Body of pancreas (tissue), 4 donors: ENCODE measurements around the gene CRHR2. TPM values are rescaled to one million over a fixed set of nuclear protein-coding genes. Genes with fewer than 3 reads are reported as not detected.
"Not testable (repeated sequence)": the region's sequence is repeated elsewhere in the genome, so short reads cannot be mapped to it uniquely, and the experiment has no call there.

Experiments used
- ATAC-seq: fragments of 150-250 bp; one replicate; pipeline ENCODE4 v1.9.1; 2016
- DNase-seq, 4 donors: peaks; one replicate each; pipeline ENCODE4 v3.0.0-alpha.2; 2019
- H3K27ac ChIP-seq, 4 donors: fragments of 200-600 bp; sonication (generic); 1 replicate in 3 of 4; 2 replicates in 1 of 4; pipeline versions ENCODE4 v1.5.1 to v1.6.1; 2016 to 2019; ENCODE audit warnings: mild to moderate bottlenecking in 1 of 4, mixed read lengths in 1 of 4, moderate library complexity in 1 of 4
- H3K27me3 ChIP-seq, 2 donors: fragments of 200-600 bp; sonication (generic); one replicate each; pipeline ENCODE4 v1.6.0; 2016; ENCODE audit warnings: mild to moderate bottlenecking in 1 of 2
- H3K36me3 ChIP-seq, 2 donors: fragments of 200-600 bp; sonication (generic); replicated peaks in 1 of 2; 2 replicates each; pipeline ENCODE4 v1.5.1; 2016; ENCODE audit warnings: low read depth in 2 of 2; ENCODE audit not compliant: insufficient read depth in 1 of 2
- H3K4me1 ChIP-seq: fragments of 200-600 bp; sonication (generic); one replicate; pipeline ENCODE4 v1.6.0; 2016
- H3K4me3 ChIP-seq, 2 donors: fragments of 200-600 bp; sonication (generic); 1 replicate in 1 of 2; 2 replicates in 1 of 2; pipeline ENCODE4 v1.5.1; 2016 to 2019
- H3K9me3 ChIP-seq, 3 donors: fragments of 200-600 bp; sonication (generic); 1 replicate in 2 of 3; 2 replicates in 1 of 3; pipeline ENCODE4 v1.5.1; 2016
- CTCF ChIP-seq, 7 experiments: fragments of 450-650 bp in 4 of 7; fragments of 200-600 bp in 3 of 7; sonication (generic) in 3 of 7; IDR thresholded peaks; one replicate each; pipeline ENCODE4 v1.5.1; 2016 to 2019; ENCODE audit warnings: antibody characterized with exemption in 7 of 7
- POLR2A ChIP-seq, 3 donors: fragments of 450-650 bp; IDR thresholded peaks; one replicate each; pipeline ENCODE4 v1.6.1; 2016; ENCODE audit warnings: antibody characterized with exemption in 3 of 3, mild to moderate bottlenecking in 2 of 3
- WGBS, 2 donors: methylation state at CpG; one replicate each; pipeline ENCODE4 v1.1.5; 2017; 5-methylcytosine and 5-hydroxymethylcytosine counted together
- intact Hi-C: fragments of 100-400 bp; cut with DNase I; formaldehyde crosslinking; loops from one replicate; pipeline ENCODE4 v1.15.1; 2023
- total RNA-seq, 2 donors: library from RNA; depleted of rRNA; stranded (reverse); fragments of >200 nt; gene quantifications; one replicate each; pipeline ENCODE4 v1.1.0, GENCODE V29; 2016

The CRHR2 gene
- total RNA-seq, 2 donors from 2014 or later: 0.33 to 4.7 TPM

GRCh38 chr7:30723776-30724175 is 41.5 kb upstream of the CRHR2 start:
- intact Hi-C loops: no loop called here
- H3K9me3 ChIP-seq: no peaks in the 10 kb centered on the region
- TF ChIP-seq CTCF (IDR thresholded peaks at IDR 0.05) (no peak), POLR2A (IDR thresholded peaks at IDR 0.05) (no peak)
- no peak for ATAC-seq
- no peak for DNase-seq
- 77 to 84% methylated on average over 4 of the region's 4 CpGs for WGBS, 2 donors
- H3K27ac ChIP-seq: no peak overlapping the region
- no peaks in the 10 kb centered on the region for H3K36me3 ChIP-seq
- H3K27me3 ChIP-seq: no peaks in the 10 kb centered on the region
- no peaks in the 10 kb centered on the region for H3K4me1 ChIP-seq
- no peak overlapping the region for H3K4me3 ChIP-seq

GRCh38 chr7:30722671-30723070 is 40.4 kb upstream of the CRHR2 start:
- intact Hi-C loops: no loop called here
- Histone ChIP-seq H3K4me1 (no peaks in the 10 kb centered on the region), H3K4me3 (no peak overlapping the region), H3K9me3 (no peaks in the 10 kb centered on the region), H3K36me3 (no peaks in the 10 kb centered on the region), H3K27me3 (no peaks in the 10 kb centered on the region), H3K27ac (no peak overlapping the region)
- DNase-seq (no peak), ATAC-seq (no peak)
- TF ChIP-seq POLR2A (IDR thresholded peaks at IDR 0.05) (no peak), CTCF (IDR thresholded peaks at IDR 0.05) (no peak)

- H3K9me3 ChIP-seq: no peaks in the 10 kb centered on the region
Observed at GRCh38 chr7:30722187-30722586, 39.9 kb upstream of the CRHR2 start.

GRCh38 chr7:30721211-30721610 is 39.0 kb upstream of the CRHR2 start:
- H3K4me1 ChIP-seq: no peaks in the 10 kb centered on the region
- no peak overlapping the region for H3K27ac ChIP-seq
- TF ChIP-seq POLR2A (IDR thresholded peaks at IDR 0.05) (no peak), CTCF (IDR thresholded peaks at IDR 0.05) (no peak)
- intact Hi-C loops: no loop called here
- ATAC-seq (no peak), DNase-seq (no peak)
- no peaks in the 10 kb centered on the region for H3K9me3 ChIP-seq
- no peak overlapping the region for H3K4me3 ChIP-seq
- WGBS, 2 donors: 86 to 100% methylated on average over 1 of the region's 1 CpG
- no peaks in the 10 kb centered on the region for H3K27me3 ChIP-seq
- no peaks in the 10 kb centered on the region for H3K36me3 ChIP-seq

More at GRCh38 chr7:30722187-30722586, 39.9 kb upstream of the CRHR2 start:
- ATAC-seq: no peak
- no peak for DNase-seq
- Histone ChIP-seq H3K36me3 (no peaks in the 10 kb centered on the region), H3K27ac (no peak overlapping the region), H3K27me3 (no peaks in the 10 kb centered on the region), H3K4me3 (no peak overlapping the region), H3K4me1 (no peaks in the 10 kb centered on the region)
- WGBS, 2 donors: 79 to 86% methylated on average over 2 of the region's 2 CpGs
- intact Hi-C loops: no loop called here
- TF ChIP-seq POLR2A (IDR thresholded peaks at IDR 0.05) (no peak), CTCF (IDR thresholded peaks at IDR 0.05) (no peak)

GRCh38 chr7:30719434-30719833 is 37.2 kb upstream of the CRHR2 start:
- H3K27me3 ChIP-seq, H3K27ac ChIP-seq, H3K4me3 ChIP-seq, H3K36me3 ChIP-seq, H3K4me1 ChIP-seq, DNase-seq, H3K9me3 ChIP-seq, intact Hi-C loops, ATAC-seq: not testable (repeated sequence)
- WGBS, 2 donors: 78 to 83% methylated on average over 2 of the region's 2 CpGs
